GM19238 (cell line): ENCODE data around the gene FNIP1.
"Not testable (repeated sequence)": the region's sequence is repeated elsewhere in the genome, so short reads cannot be mapped to it uniquely, and the experiment has no call there.

ENCODE experiments used
- DNase-seq: peaks from one replicate; pipeline ENCODE4 v3.0.0; 2011; ENCODE audit warnings: low spot score; ENCODE audit not compliant: insufficient read length

The FNIP1 gene

GRCh38 chr5:131749723-131750470, 46.9 kb downstream of the FNIP1 start:
- DNase-seq: no peak

GRCh38 chr5:131749138-131749537, 47.7 kb downstream of the FNIP1 start:
- DNase-seq: no peak

- DNase-seq: no peak
Measured at GRCh38 chr5:131747180-131748105, 49.4 kb downstream of the FNIP1 start.

GRCh38 chr5:131746423-131746822, 50.4 kb downstream of the FNIP1 start:
- DNase-seq: no peak

GRCh38 chr5:131745703-131746102, 51.1 kb downstream of the FNIP1 start:
- DNase-seq: no peak

- DNase-seq: no peak
Measured at GRCh38 chr5:131745155-131745554, 51.7 kb downstream of the FNIP1 start.

GRCh38 chr5:131740477-131740876, 56.3 kb downstream of the FNIP1 start:
- no peak for DNase-seq

GRCh38 chr5:131735393-131735792, 61.4 kb downstream of the FNIP1 start:
- DNase-seq: no peak

GRCh38 chr5:131734939-131735338, 61.9 kb downstream of the FNIP1 start:
- DNase-seq: not testable (repeated sequence)

GRCh38 chr5:131729292-131729691, 67.5 kb downstream of the FNIP1 start:
- DNase-seq: not testable (repeated sequence)

GRCh38 chr5:131724089-131724488, 72.7 kb downstream of the FNIP1 start:
- not testable (repeated sequence) for DNase-seq

- no peak for DNase-seq
Measured at GRCh38 chr5:131720714-131721113, 76.1 kb downstream of the FNIP1 start.

GRCh38 chr5:131719564-131719963, 77.3 kb downstream of the FNIP1 start:
- DNase-seq: no peak

GRCh38 chr5:131718487-131719014, 78.3 kb downstream of the FNIP1 start:
- no peak for DNase-seq

GRCh38 chr5:131717164-131717563, 79.7 kb downstream of the FNIP1 start:
- not testable (repeated sequence) for DNase-seq

- DNase-seq: no peak
Measured at GRCh38 chr5:131716650-131717049, 80.2 kb downstream of the FNIP1 start.

- DNase-seq: no peak
Measured at GRCh38 chr5:131710391-131710790, 86.4 kb downstream of the FNIP1 start.

GRCh38 chr5:131709043-131709442, 87.8 kb downstream of the FNIP1 start:
- DNase-seq: no peak

GRCh38 chr5:131706281-131706680, 90.5 kb downstream of the FNIP1 start:
- no peak for DNase-seq

- DNase-seq: no peak
Measured at GRCh38 chr5:131694926-131695325, 101.9 kb downstream of the FNIP1 start.

- DNase-seq: no peak
Measured at GRCh38 chr5:131693894-131694293, 102.9 kb downstream of the FNIP1 start.

- no peak for DNase-seq
Measured at GRCh38 chr5:131685516-131686171, 111.2 kb downstream of the FNIP1 start.
